H7 (cell line): ENCODE measurements around the gene MED22. TPM values are rescaled to one million over a fixed set of nuclear protein-coding genes. Genes with fewer than 3 reads are reported as not detected.
"Not testable (repeated sequence)": the region's sequence is repeated elsewhere in the genome, so short reads cannot be mapped to it uniquely, and the experiment has no call there.

Source experiments
- DNase-seq: peaks from one replicate; pipeline ENCODE4 v3.0.0; 2012
- H3K27me3 ChIP-seq: 2 replicates; pipeline ENCODE4 v1.6.0; 2011; ENCODE audit warnings: mild to moderate bottlenecking, low read length; ENCODE audit not compliant: control insufficient read depth, insufficient read depth
- H3K36me3 ChIP-seq: replicated peaks from 2 replicates; pipeline ENCODE4 v1.5.1; 2011; ENCODE audit warnings: low read length; ENCODE audit not compliant: control insufficient read depth, insufficient read depth
- H3K4me3 ChIP-seq: 2 replicates; pipeline ENCODE4 v1.5.1; 2011; ENCODE audit warnings: low read depth, mild to moderate bottlenecking, control low read depth, low read length, moderate library complexity; ENCODE audit not compliant: insufficient read depth
- total RNA-seq: library from RNA; depleted of rRNA; stranded (reverse); fragments of >200 nt; shearing (Covaris generic); gene quantifications from 2 replicates; pipeline ENCODE4 v1.2.3, GENCODE V29; 2014

Gene MED22
- total RNA-seq, 1 experiment from 2014 or later = 64.6 TPM

GRCh38 chr9:133341369-133342068 lies 6.4 kb downstream of the MED22 start:
- DNase-seq = no peak
- H3K27me3 ChIP-seq = no peaks in the 10 kb centered on the region
- no peak overlapping the region for H3K4me3 ChIP-seq
- peaks cover 56% of the 10 kb centered on the region for H3K36me3 ChIP-seq

- H3K36me3 ChIP-seq = peaks cover 55% of the 10 kb centered on the region
- no peaks in the 10 kb centered on the region for H3K27me3 ChIP-seq
- no peak overlapping the region for H3K4me3 ChIP-seq
- DNase-seq = no peak
These were observed 7.0 kb downstream of the MED22 start for GRCh38 chr9:133340916-133341315.

GRCh38 chr9:133340256-133340655 lies 7.7 kb downstream of the MED22 start:
- H3K27me3 ChIP-seq = no peaks in the 10 kb centered on the region
- no peak for DNase-seq
- no peak overlapping the region for H3K4me3 ChIP-seq
- peaks cover 49% of the 10 kb centered on the region for H3K36me3 ChIP-seq

DNA sequence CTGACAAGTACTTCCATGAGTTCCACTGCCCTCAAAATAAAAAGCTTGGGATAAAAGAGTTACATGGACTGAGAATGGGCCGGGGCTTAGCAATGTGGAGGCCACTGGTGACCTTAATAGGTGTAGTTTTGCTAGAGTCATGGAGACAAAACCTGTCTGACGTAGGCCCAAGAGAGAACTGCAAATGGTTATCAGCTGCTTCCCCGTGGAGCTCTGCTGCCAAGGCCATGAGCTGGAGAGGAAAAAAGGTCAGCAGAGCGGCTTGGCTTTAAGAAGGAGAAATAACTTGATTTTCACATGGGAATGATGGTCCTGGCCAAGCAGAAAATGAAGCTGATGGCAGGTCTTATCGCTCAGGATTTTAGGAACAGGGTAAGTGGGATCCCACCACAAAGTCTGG lies 8.3 kb downstream of the MED22 start:
- Histone ChIP-seq H3K4me3 (no peak overlapping the region), H3K36me3 (peaks cover 44% of the 10 kb centered on the region), H3K27me3 (no peaks in the 10 kb centered on the region)
- DNase-seq = no peak

DNA sequence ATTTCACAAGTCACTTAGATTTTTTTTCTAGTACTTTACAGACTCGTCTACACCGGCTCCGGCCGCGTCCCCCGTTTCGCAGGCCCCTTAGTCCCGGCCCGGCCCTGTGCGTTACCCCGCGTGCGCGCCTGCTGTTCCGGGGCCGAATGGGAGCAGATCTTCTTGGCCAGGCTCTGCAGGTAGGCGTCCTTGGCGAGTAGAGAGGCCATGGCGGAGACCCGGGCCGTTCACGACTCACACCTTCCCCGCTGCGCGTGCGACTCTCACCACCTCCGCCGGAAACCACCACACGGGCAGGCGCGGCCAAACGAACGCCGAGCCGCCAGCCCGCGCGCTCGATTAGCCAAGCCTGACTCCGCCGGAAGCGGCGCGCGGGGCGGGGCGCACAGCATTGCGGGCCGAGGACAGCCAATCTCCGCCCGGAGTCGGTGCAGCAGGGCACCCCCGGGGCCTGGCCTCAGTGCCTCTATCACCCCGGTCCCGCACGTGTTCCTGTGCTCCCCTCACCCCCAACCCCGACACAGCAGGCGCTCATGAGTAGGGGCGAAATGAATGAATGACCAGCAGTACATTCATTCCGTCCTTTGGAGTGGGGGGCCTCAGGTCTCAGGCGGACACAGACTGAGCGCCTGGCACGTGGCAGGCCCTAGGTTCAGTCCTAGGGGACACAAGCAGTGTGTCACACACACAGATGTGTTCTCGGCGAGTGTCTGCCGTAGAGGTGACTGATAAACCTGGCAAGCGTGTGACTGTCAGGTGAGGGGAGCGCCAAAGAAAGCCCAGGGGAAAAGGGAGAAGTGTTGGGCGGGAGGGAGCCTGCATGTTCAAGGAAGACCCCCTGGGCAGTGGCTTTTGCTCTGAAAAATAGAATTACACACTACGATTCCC lies 11.8 kb downstream of the MED22 start, which contains the start of gene SURF6:
TSS of gene SURF6 (minus strand) at position 265 of the 888 bp plus-strand sequence. CDS start at position 209, 56 bp downstream.
- H3K27me3 ChIP-seq = no peaks in the 10 kb centered on the region
- peak within 1 kb of the TSS; percentile 94 for H3K4me3 ChIP-seq
- H3K36me3 ChIP-seq = peaks cover 34% of the 10 kb centered on the region
- DNase-seq = peak; percentile 97

GRCh38 chr9:133334888-133335287 lies 13.0 kb downstream of the MED22 start:
- not testable (repeated sequence) for H3K27me3 ChIP-seq, DNase-seq
- peaks cover 26% of the 10 kb centered on the region for H3K36me3 ChIP-seq
- H3K4me3 ChIP-seq = peak overlapping the region; percentile 94

GRCh38 chr9:133334161-133334560 lies 13.8 kb downstream of the MED22 start:
- Histone ChIP-seq H3K27me3 (no peaks in the 10 kb centered on the region), H3K36me3 (peaks cover 24% of the 10 kb centered on the region), H3K4me3 (no peak overlapping the region)
- DNase-seq = no peak

DNA sequence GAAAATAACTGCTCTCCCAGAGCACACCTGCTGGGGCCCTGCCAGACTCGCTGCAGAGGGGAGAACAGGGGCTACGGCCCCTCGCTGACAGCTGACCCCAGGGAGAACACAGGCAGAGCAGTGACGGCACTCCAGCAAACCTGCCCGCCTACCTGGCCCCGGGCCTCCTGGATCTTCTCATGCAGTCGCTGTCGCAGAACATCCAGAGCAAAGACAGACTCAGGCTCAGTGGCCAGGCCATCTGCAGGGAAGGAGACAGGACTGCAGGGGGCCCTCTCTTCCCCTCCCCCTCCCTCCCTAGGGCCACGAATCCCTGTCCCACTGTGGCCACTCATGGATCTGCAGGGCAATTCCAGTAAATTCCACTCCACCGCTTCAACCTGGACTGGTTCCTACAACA lies 14.4 kb downstream of the MED22 start:
- Histone ChIP-seq H3K4me3 (no peak overlapping the region), H3K27me3 (no peaks in the 10 kb centered on the region), H3K36me3 (peaks cover 22% of the 10 kb centered on the region)
- no peak for DNase-seq

GRCh38 chr9:133333011-133333410 lies 14.9 kb downstream of the MED22 start:
- Histone ChIP-seq H3K27me3 (no peaks in the 10 kb centered on the region), H3K36me3 (peaks cover 22% of the 10 kb centered on the region), H3K4me3 (no peak overlapping the region)
- DNase-seq = no peak

DNA sequence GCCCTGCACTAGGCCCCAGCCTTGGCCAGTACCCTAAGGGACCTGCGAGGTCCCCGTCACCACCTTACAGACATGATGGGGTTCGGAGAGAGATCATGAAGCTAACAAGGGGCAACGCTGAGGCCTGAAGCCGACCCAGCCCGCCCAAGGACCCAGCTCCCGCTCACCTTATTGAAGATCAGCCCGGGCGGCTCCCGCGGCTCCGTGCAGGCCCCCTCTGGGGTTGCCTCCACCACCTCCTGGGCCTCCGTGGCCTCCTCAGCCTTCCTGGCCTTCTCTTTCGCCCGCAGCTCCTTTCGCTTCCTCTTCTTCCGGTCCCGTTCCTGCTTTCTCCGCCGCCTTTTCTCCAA lies 15.6 kb downstream of the MED22 start:
- H3K4me3 ChIP-seq = no peak overlapping the region
- peaks cover 22% of the 10 kb centered on the region for H3K36me3 ChIP-seq
- DNase-seq = no peak
- no peaks in the 10 kb centered on the region for H3K27me3 ChIP-seq

DNA sequence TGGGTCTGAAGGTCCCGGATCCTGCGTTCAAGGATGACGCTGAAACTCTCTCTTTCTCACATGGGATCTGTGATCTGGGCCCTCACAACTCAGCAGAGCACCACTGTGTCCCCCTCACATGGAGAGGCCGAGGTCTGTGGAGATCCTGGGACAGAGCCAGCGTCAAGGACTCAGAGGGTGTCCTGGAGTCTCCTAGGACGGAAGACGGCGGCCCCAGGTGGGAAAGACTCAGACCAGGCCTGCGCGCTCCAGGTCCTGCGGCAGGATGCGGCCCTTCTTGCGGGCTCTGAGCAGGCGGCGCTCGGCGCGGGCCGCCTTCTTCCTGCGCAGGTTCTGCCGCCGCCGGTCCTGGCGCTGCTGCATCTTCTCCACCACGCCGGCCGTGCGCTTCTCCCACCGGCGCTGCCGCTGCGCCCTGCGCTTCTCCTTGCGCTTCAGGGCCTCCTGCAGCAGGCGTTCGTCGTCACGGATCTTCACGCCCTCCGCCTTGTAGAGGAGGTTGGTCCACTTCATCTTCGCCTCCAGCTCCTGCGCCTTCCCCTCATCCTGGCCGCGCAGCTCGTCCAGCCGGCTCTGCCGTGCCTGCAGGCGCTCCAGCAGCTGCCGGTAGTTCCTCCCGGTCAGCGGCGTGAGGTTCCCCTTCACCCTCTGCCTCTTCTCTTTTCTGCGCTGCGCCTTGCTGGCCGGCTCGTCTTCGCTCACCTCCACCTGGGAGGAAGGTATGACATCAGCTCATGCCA lies 16.1 kb downstream of the MED22 start:
- H3K27me3 ChIP-seq = no peaks in the 10 kb centered on the region
- H3K4me3 ChIP-seq = no peak overlapping the region
- DNase-seq = no peak
- H3K36me3 ChIP-seq = peaks cover 22% of the 10 kb centered on the region

- Histone ChIP-seq H3K27me3 (no peaks in the 10 kb centered on the region), H3K36me3 (peaks cover 22% of the 10 kb centered on the region), H3K4me3 (no peak overlapping the region)
- DNase-seq = no peak
These were observed 16.7 kb downstream of the MED22 start for GRCh38 chr9:133331221-133331620.

DNA sequence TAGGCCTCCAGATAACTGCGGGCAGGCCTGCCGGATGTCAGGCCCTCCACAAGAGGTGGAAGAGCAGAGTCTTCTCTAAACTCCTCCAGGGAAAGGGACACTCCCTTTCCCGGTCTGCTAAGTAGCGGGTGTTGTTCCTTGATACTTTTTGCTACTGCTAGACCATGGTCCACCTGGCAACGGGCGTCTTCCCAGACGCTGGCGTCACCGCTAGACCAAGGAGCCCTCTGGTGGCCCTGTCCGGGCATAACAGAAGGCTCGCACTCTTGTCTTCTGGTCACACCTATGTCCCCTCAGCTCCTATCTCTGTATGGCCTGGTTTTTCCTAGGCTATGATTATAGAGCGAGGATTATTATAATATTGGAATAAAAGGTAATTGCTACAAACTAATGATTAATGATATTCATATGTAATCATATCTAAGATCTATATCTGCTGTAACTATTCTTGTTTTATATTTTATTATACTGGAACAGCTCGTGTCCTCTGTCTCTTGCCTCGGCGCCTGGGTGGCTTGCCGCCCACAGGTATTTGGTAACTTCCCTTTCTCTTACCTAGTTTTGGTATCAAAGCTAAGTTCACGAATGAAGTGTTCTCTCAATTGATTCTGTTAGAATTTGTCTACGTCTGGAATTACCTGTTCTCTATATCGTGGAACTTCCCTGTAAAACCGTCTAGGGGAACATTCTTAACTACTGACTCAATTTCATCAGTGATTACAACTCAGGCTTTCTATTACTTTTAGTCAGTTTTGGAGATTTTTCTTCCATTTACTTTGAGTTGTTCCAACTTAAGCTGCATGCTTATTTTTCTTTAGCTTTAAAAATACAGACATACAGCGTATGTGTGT lies 18.4 kb downstream of the MED22 start:
- H3K36me3 ChIP-seq = peaks cover 22% of the 10 kb centered on the region
- not testable (repeated sequence) for DNase-seq, H3K4me3 ChIP-seq, H3K27me3 ChIP-seq
